GM12892 (cell line): Measurements from ENCODE around the gene KLHL24.

Experiments used
- DNase-seq: peaks from one replicate; pipeline ENCODE4 v3.0.0; 2011; ENCODE audit not compliant: insufficient read length
- FAIRE-seq: peaks from 2 replicates; lab custom pipeline; 2011; peaks lifted over from hg19 to GRCh38; lab: Jason Lieb, UNC
- POLR2A ChIP-seq: IDR thresholded peaks from 2 replicates; pipeline ENCODE4 v1.6.1; 2011; ENCODE audit warnings: low read depth, low read length, control low read depth
- POLR2AphosphoS5 ChIP-seq: IDR thresholded peaks from 2 replicates; pipeline ENCODE4 v1.6.1; 2011; ENCODE audit warnings: low read depth, low read length, control low read depth
- TAF1 ChIP-seq: IDR thresholded peaks from 2 replicates; pipeline ENCODE4 v1.6.1; 2011; ENCODE audit warnings: low read depth, mild to moderate bottlenecking, control low read depth, low read length, borderline replicate concordance

The KLHL24 gene

GRCh38 chr3:183711516-183711915 lies 76.1 kb downstream of the KLHL24 start:
- FAIRE-seq (no peak), DNase-seq (no peak)
- TF ChIP-seq TAF1 (no peak), POLR2AphosphoS5 (no peak), POLR2A (no peak)

GRCh38 chr3:183714622-183715021 lies 79.2 kb downstream of the KLHL24 start:
- DNase-seq (no peak), FAIRE-seq (no peak)
- TF ChIP-seq TAF1, result no peak
- TF ChIP-seq POLR2A, result no peak
- no peak for TF ChIP-seq POLR2AphosphoS5

- FAIRE-seq, result no peak
- TF ChIP-seq POLR2AphosphoS5 (no peak), TAF1 (no peak), POLR2A (no peak)
- no peak for DNase-seq
These were observed 82.6 kb downstream of the KLHL24 start for GRCh38 chr3:183718012-183718411.

- TF ChIP-seq POLR2A (no peak), TAF1 (no peak), POLR2AphosphoS5 (no peak)
- DNase-seq (no peak), FAIRE-seq (no peak)
These were observed 90.0 kb downstream of the KLHL24 start for GRCh38 chr3:183725387-183725786.

GRCh38 chr3:183728204-183728603 lies 92.8 kb downstream of the KLHL24 start:
- FAIRE-seq, result peak; percentile 65
- TF ChIP-seq POLR2A, result no peak
- no peak for TF ChIP-seq TAF1
- TF ChIP-seq POLR2AphosphoS5, result no peak

GRCh38 chr3:183730361-183730760 lies 94.9 kb downstream of the KLHL24 start:
- FAIRE-seq, result no peak
- DNase-seq, result no peak

More at GRCh38 chr3:183728204-183728603, 92.8 kb downstream of the KLHL24 start:
- no peak for DNase-seq

GRCh38 chr3:183731611-183732010 lies 96.2 kb downstream of the KLHL24 start:
- no peak for TF ChIP-seq POLR2AphosphoS5
- TF ChIP-seq TAF1, result no peak
- no peak for TF ChIP-seq POLR2A
- DNase-seq, result no peak
- FAIRE-seq, result no peak

More at GRCh38 chr3:183730361-183730760, 94.9 kb downstream of the KLHL24 start:
- TF ChIP-seq POLR2A, result no peak
- TF ChIP-seq TAF1, result no peak
- TF ChIP-seq POLR2AphosphoS5, result no peak

GRCh38 chr3:183733553-183733952 lies 98.1 kb downstream of the KLHL24 start:
- no peak for TF ChIP-seq POLR2AphosphoS5
- TF ChIP-seq POLR2A, result no peak
- TF ChIP-seq TAF1, result no peak
- FAIRE-seq (no peak), DNase-seq (no peak)
